Sciatic nerve (tissue), 2 donors: ENCODE data around the gene SIRT7. TPM values are rescaled to one million over a fixed set of nuclear protein-coding genes. Genes with fewer than 3 reads are reported as not detected.

Source experiments
- ATAC-seq: fragments of 200-7000 bp; cut with Tn5 transposase; one replicate; pipeline ENCODE4 v1.9.1; 2020; ENCODE audit warnings: mild to moderate bottlenecking, moderate library complexity
- DNase-seq: peaks from one replicate; pipeline ENCODE4 v3.0.0-alpha.2; 2020; ENCODE audit warnings: low spot score
- intact Hi-C: fragments of 100-400 bp; cut with DNase I; formaldehyde crosslinking; loops from one replicate; pipeline ENCODE4 v1.14.2; 2022
- total RNA-seq: library from RNA; stranded (reverse); fragmentation: NEBNext Ultra II Directional; extraction: Animal tissue kit (Norgen Biotek cat#: 25700); gene quantifications from one replicate; pipeline ENCODE4 v1.2.1, GENCODE V29; 2021
- donor health status: DM: no; HTN: no; CAD: no.
- donor health status: DM: no; HTN: no; CAD: no.

The SIRT7 gene
- total RNA-seq, 1 donor from 2014 or later, result 17.7 TPM

GRCh38 chr17:81871387-81872230 lies 46.4 kb downstream of the SIRT7 start:
- ATAC-seq (peak; percentile 37), DNase-seq (peak; percentile 98)
- intact Hi-C loops, result no loop called here

GRCh38 chr17:81870981-81871386 lies 47.0 kb downstream of the SIRT7 start, which contains the start of gene ARHGDIA:
Gene ARHGDIA, minus strand, starts transcription at chr17:81871337. Its CDS starts 1,407 bp downstream, at chr17:81869930.
- DNase-seq (no peak), ATAC-seq (peak; percentile 64)
- intact Hi-C loops, result no loop called here

- peak; percentile 9 for ATAC-seq
- no peak for DNase-seq
- intact Hi-C loops, result no loop called here
These were observed 47.6 kb downstream of the SIRT7 start for GRCh38 chr17:81870131-81870980.

- intact Hi-C loops, result no loop called here
- ATAC-seq (peak; percentile 33), DNase-seq (no peak)
These were observed 48.5 kb downstream of the SIRT7 start for GRCh38 chr17:81869221-81870130.

GRCh38 chr17:81868674-81869220 lies 49.2 kb downstream of the SIRT7 start:
- ATAC-seq, result peak; percentile 18
- intact Hi-C loops, result no loop called here
- no peak for DNase-seq

- intact Hi-C loops, result no loop called here
- no peak for DNase-seq
- peak; percentile 0 for ATAC-seq
These were observed 49.8 kb downstream of the SIRT7 start for GRCh38 chr17:81867991-81868673.

GRCh38 chr17:81867170-81867990 lies 50.6 kb downstream of the SIRT7 start:
- DNase-seq, result no peak
- peak; percentile 0 for ATAC-seq
- intact Hi-C loops, result no loop called here

GRCh38 chr17:81866440-81867169 lies 51.4 kb downstream of the SIRT7 start:
- DNase-seq (no peak), ATAC-seq (no peak)
- intact Hi-C loops, result no loop called here

- peak; percentile 58 for DNase-seq
- no peak for ATAC-seq
- intact Hi-C loops, result no loop called here
These were observed 52.1 kb downstream of the SIRT7 start for GRCh38 chr17:81865733-81866439.

- no peak for ATAC-seq
These were observed 52.6 kb downstream of the SIRT7 start for GRCh38 chr17:81865358-81865732.

GRCh38 chr17:81863833-81864768 lies 53.9 kb downstream of the SIRT7 start:
- ATAC-seq, result no peak
- peak; percentile 60 for DNase-seq
- intact Hi-C loops, result no loop called here

More at GRCh38 chr17:81865358-81865732, 52.6 kb downstream of the SIRT7 start:
- no peak for DNase-seq
- intact Hi-C loops, result no loop called here

GRCh38 chr17:81863123-81863675 lies 54.8 kb downstream of the SIRT7 start:
- DNase-seq, result no peak
- no peak for ATAC-seq

More at GRCh38 chr17:81863123-81863675, 54.8 kb downstream of the SIRT7 start:
- intact Hi-C loops, result no loop called here
